Measurements from ENCODE around the gene ARHGAP23.
"Not testable (repeated sequence)": the region's sequence is repeated elsewhere in the genome, so short reads cannot be mapped to it uniquely, and the experiment has no call there.

ARHGAP23 gene

GRCh38 chr17:38464723-38465390 lies 36.6 kb downstream of the ARHGAP23 start:
- DNase-seq = no peak

- no peak for DNase-seq
Measured at GRCh38 chr17:38465391-38466345, 37.4 kb downstream of the ARHGAP23 start.

GRCh38 chr17:38466346-38467315 lies 38.4 kb downstream of the ARHGAP23 start:
- DNase-seq = no peak

- no peak for DNase-seq
Measured at GRCh38 chr17:38467491-38467890, 39.2 kb downstream of the ARHGAP23 start.

- DNase-seq = no peak
Measured at GRCh38 chr17:38469875-38470274, 41.6 kb downstream of the ARHGAP23 start.

- DNase-seq = not testable (repeated sequence)
Measured at GRCh38 chr17:38471253-38471652, 43.0 kb downstream of the ARHGAP23 start.

GRCh38 chr17:38474666-38475065 lies 46.4 kb downstream of the ARHGAP23 start:
- DNase-seq = not testable (repeated sequence)

GRCh38 chr17:38476549-38476948 lies 48.3 kb downstream of the ARHGAP23 start:
- DNase-seq = no peak

- DNase-seq = not testable (repeated sequence)
Measured at GRCh38 chr17:38477417-38477816, 49.2 kb downstream of the ARHGAP23 start.

- not testable (repeated sequence) for DNase-seq
Measured at GRCh38 chr17:38477951-38478350, 49.7 kb downstream of the ARHGAP23 start.

- DNase-seq = not testable (repeated sequence)
Measured at GRCh38 chr17:38478667-38479066, 50.4 kb downstream of the ARHGAP23 start.

- DNase-seq = not testable (repeated sequence)
Measured at GRCh38 chr17:38482039-38482699, 53.9 kb downstream of the ARHGAP23 start.

- not testable (repeated sequence) for DNase-seq
Measured at GRCh38 chr17:38482700-38483043, 54.4 kb downstream of the ARHGAP23 start.

- peak; percentile 57 for DNase-seq
Measured at GRCh38 chr17:38484242-38485145, 56.2 kb downstream of the ARHGAP23 start.

- DNase-seq = no peak
Measured at GRCh38 chr17:38485146-38485468, 56.8 kb downstream of the ARHGAP23 start.

- not testable (repeated sequence) for DNase-seq
Measured at GRCh38 chr17:38485681-38486298, 57.5 kb downstream of the ARHGAP23 start.

- DNase-seq = not testable (repeated sequence)
Measured at GRCh38 chr17:38489774-38490173, 61.5 kb downstream of the ARHGAP23 start.

- DNase-seq = not testable (repeated sequence)
Measured at GRCh38 chr17:38491346-38492066, 63.2 kb downstream of the ARHGAP23 start.

GRCh38 chr17:38492067-38493040 lies 64.1 kb downstream of the ARHGAP23 start:
- DNase-seq = peak; percentile 89
